Natural killer cell treated with Interleukin-12 subunit alpha and Interleukin-12 subunit beta and Interleukin-15 and Interleukin-18, amount 100 ng/mL, for 72 hours (primary cell): ENCODE data around the gene ZNF684. TPM values are rescaled to one million over a fixed set of nuclear protein-coding genes. Genes with fewer than 3 reads are reported as not detected.
"Not testable (repeated sequence)": the region's sequence is repeated elsewhere in the genome, so short reads cannot be mapped to it uniquely, and the experiment has no call there.

Experiments used
- ATAC-seq, 2 donors: fragments of 150-1000 bp; cut with Tn5 transposase in 1 of 2; sonication (Bioruptor Pico), chemical (Tn5 transposase) in 1 of 2; 2 replicates each; pipeline ENCODE4 v1.10.0; 2021
- DNase-seq: peaks from one replicate; pipeline ENCODE4 v3.0.0; 2022; ENCODE audit warnings: low spot score
- H3K27ac Mint-ChIP-seq, 2 donors: 1 replicate in 1 of 2; 2 replicates in 1 of 2; pipeline ENCODE4 v1.8.0; 2022; ENCODE audit warnings: mixed read lengths in 2 of 2, mild to moderate bottlenecking in 1 of 2, moderate library complexity in 1 of 2
- H3K27me3 Mint-ChIP-seq, 2 donors: 1 replicate in 1 of 2; 2 replicates in 1 of 2; pipeline ENCODE4 v1.8.0; 2022; ENCODE audit warnings: mixed read lengths in 2 of 2
- H3K36me3 Mint-ChIP-seq: one replicate; pipeline ENCODE4 v1.8.0; 2022; ENCODE audit warnings: mixed read lengths
- H3K4me1 Mint-ChIP-seq, 2 donors: 1 replicate in 1 of 2; 2 replicates in 1 of 2; pipeline ENCODE4 v1.8.0; 2022; ENCODE audit warnings: low read depth in 2 of 2, mixed read lengths in 2 of 2, mild to moderate bottlenecking in 1 of 2
- H3K4me3 Mint-ChIP-seq: one replicate; pipeline ENCODE4 v1.8.0; 2022; ENCODE audit warnings: mixed read lengths
- H3K9me3 Mint-ChIP-seq: 2 replicates; pipeline ENCODE4 v1.8.0; 2022; ENCODE audit warnings: mixed read lengths
- total RNA-seq, 2 donors: library from RNA; stranded (reverse); gene quantifications; one replicate each; pipeline ENCODE4 v1.2.3, GENCODE V29; 2022

The ZNF684 gene
- total RNA-seq, 2 donors from 2014 or later: 6.6 to 9.3 TPM

DNA sequence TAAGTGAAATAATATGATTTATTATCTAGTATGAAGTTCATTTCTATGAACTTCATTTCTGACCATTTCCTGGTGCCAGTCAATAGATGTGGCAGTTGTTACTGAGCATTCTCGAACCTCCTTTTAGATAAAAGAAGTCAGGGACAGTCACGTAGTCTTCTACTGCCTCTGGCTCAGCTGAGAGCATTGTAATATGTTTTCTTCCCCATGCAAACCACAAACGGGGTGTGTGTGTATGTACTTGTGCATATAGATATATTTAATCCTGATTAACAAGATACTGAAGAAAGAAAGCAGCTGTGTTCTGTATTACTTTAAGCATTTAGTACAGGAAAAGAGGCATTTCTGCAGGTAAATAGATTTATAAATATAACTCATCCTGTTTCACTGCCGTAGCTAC, 21.6 kb downstream of the ZNF684 start:
- no peak overlapping the region for H3K27ac Mint-ChIP-seq
- no peaks in the 10 kb centered on the region for H3K27me3 Mint-ChIP-seq
- H3K4me3 Mint-ChIP-seq: no peak overlapping the region
- no peak for ATAC-seq
- H3K36me3 Mint-ChIP-seq: no peaks in the 10 kb centered on the region
- H3K9me3 Mint-ChIP-seq: no peaks in the 10 kb centered on the region
- no peaks in the 10 kb centered on the region for H3K4me1 Mint-ChIP-seq
- DNase-seq: no peak

GRCh38 chr1:40554807-40555206, 23.4 kb downstream of the ZNF684 start:
- not testable (repeated sequence) for H3K4me1 Mint-ChIP-seq, H3K27ac Mint-ChIP-seq, DNase-seq, H3K36me3 Mint-ChIP-seq, H3K27me3 Mint-ChIP-seq, H3K4me3 Mint-ChIP-seq, H3K9me3 Mint-ChIP-seq, ATAC-seq

- DNase-seq (no peak), ATAC-seq (no peak)
- Mint-ChIP-seq H3K4me3 (no peak overlapping the region), H3K27me3 (peaks cover 0 to 5% of the 10 kb centered on the region in 2 donors), H3K9me3 (no peaks in the 10 kb centered on the region), H3K36me3 (no peaks in the 10 kb centered on the region), H3K27ac (no peak overlapping the region), H3K4me1 (no peaks in the 10 kb centered on the region)
Observed at GRCh38 chr1:40556121-40556520, 24.7 kb downstream of the ZNF684 start.

DNA sequence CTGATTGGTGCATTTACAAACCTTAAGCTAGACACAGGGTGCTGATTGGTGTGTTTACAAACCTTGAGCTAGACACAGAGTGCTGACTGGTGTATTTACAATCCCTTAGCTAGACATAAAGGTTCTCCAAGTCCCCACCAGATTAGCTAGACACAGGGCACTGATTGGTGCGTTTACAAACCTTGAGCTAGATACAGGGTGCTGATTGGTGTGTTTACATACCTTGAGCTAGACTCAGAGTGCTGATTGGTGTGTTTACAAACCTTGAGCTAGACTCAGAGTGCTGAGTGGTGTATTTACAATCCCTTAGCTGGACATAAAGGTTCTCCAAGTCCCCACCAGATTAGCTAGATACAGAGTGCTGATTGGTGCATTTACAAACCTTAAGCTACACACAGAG, 26.8 kb downstream of the ZNF684 start:
- not testable (repeated sequence) for H3K36me3 Mint-ChIP-seq, H3K4me3 Mint-ChIP-seq, H3K4me1 Mint-ChIP-seq, ATAC-seq, DNase-seq, H3K27ac Mint-ChIP-seq, H3K9me3 Mint-ChIP-seq
- peaks cover 3 to 15% of the 10 kb centered on the region in 2 donors for H3K27me3 Mint-ChIP-seq

- H3K36me3 Mint-ChIP-seq: peaks cover 5% of the 10 kb centered on the region
- H3K4me3 Mint-ChIP-seq: no peak overlapping the region
- ATAC-seq (no peak), DNase-seq (no peak)
- H3K9me3 Mint-ChIP-seq: no peaks in the 10 kb centered on the region
- no peak overlapping the region for H3K27ac Mint-ChIP-seq
- H3K4me1 Mint-ChIP-seq: peaks cover 0 to 4% of the 10 kb centered on the region in 2 donors
- peaks cover 17 to 32% of the 10 kb centered on the region in 2 donors for H3K27me3 Mint-ChIP-seq
Observed at GRCh38 chr1:40562185-40562584, 30.7 kb downstream of the ZNF684 start.

DNA sequence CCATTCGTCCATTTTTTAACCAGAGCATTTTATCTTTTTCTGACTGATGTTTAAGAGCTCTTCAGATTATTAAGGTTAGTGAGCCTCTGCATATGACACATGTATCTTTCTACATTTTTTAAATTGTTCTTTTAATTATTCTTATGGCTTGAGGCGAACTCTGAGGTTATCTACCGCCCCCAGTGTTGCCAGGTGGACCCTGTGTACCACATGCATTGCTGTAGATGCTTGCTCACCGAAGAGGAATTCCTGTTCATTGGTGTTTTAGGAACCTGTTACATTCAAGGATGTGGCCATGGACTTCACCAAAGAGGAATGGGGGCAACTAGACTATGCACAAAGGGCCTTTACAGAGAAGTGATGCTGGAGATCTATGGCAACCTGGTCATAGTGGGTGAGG, 31.8 kb downstream of the ZNF684 start:
- Mint-ChIP-seq H3K27ac (no peak overlapping the region), H3K27me3 (peaks cover 17 to 32% of the 10 kb centered on the region in 2 donors), H3K9me3 (no peaks in the 10 kb centered on the region), H3K4me3 (no peak overlapping the region), H3K36me3 (peaks cover 5% of the 10 kb centered on the region), H3K4me1 (peaks cover 0 to 4% of the 10 kb centered on the region in 2 donors)
- ATAC-seq: no peak
- DNase-seq: no peak

GRCh38 chr1:40564506-40564905, 33.1 kb downstream of the ZNF684 start:
- H3K4me3 Mint-ChIP-seq: no peak overlapping the region
- DNase-seq (no peak), ATAC-seq (no peak)
- peaks cover 17 to 32% of the 10 kb centered on the region in 2 donors for H3K27me3 Mint-ChIP-seq
- peaks cover 0 to 4% of the 10 kb centered on the region in 2 donors for H3K4me1 Mint-ChIP-seq
- peaks cover 5% of the 10 kb centered on the region for H3K36me3 Mint-ChIP-seq
- H3K9me3 Mint-ChIP-seq: no peaks in the 10 kb centered on the region
- H3K27ac Mint-ChIP-seq: no peak overlapping the region

DNA sequence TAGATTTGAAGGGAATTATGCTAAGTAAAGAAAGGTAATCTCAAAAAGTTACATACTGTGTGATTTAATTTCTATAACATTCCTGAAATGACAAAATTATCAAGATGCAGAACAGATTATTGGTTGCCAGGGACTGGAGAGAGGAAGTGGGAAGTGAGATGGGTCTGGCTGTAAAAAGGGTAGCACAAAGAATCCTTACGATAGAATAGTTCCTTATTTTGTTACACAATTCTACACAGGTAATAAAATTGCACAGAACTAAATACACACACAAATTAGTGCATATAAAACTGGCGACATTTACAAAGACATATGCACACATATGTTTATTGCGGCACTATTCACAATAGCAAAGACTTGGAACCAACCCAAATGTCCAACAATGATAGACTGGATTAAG, 33.5 kb downstream of the ZNF684 start:
- Mint-ChIP-seq H3K27ac (no peak overlapping the region), H3K36me3 (peaks cover 5% of the 10 kb centered on the region)

DNA sequence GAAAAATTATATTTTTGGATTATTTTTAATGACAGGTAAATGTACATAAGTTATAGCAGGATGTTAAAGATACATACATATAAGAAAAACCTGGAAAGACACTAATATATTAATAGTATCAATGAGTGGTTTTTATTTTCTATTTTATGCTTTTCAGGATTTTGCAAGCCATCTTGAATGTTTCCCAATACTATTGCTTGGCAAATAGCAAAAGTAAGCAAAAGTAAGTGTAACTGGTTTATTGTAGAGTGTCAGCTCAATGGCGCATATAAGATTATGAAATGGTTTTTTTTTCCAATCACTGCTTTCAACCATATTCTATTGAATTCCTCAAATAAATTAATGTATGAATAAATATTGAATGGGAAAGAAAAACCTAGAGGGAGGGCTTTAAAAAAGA, 36.4 kb downstream of the ZNF684 start:
- Mint-ChIP-seq H3K27ac (no peak overlapping the region), H3K36me3 (peaks cover 5% of the 10 kb centered on the region), H3K9me3 (no peaks in the 10 kb centered on the region), H3K4me3 (no peak overlapping the region), H3K4me1 (peaks cover 0 to 4% of the 10 kb centered on the region in 2 donors), H3K27me3 (peaks cover 14 to 18% of the 10 kb centered on the region in 2 donors)
- ATAC-seq (no peak), DNase-seq (no peak)

More for the DNA sequence above, 33.5 kb downstream of the ZNF684 start:
- peaks cover 0 to 4% of the 10 kb centered on the region in 2 donors for H3K4me1 Mint-ChIP-seq
- DNase-seq: no peak
- ATAC-seq: no peak
- peaks cover 17 to 32% of the 10 kb centered on the region in 2 donors for H3K27me3 Mint-ChIP-seq
- no peaks in the 10 kb centered on the region for H3K9me3 Mint-ChIP-seq
- H3K4me3 Mint-ChIP-seq: no peak overlapping the region

GRCh38 chr1:40574805-40575204, 43.4 kb downstream of the ZNF684 start:
- not testable (repeated sequence) for DNase-seq, H3K9me3 Mint-ChIP-seq, H3K4me3 Mint-ChIP-seq, H3K36me3 Mint-ChIP-seq, H3K27ac Mint-ChIP-seq, ATAC-seq, H3K4me1 Mint-ChIP-seq
- peaks cover 8 to 13% of the 10 kb centered on the region in 2 donors for H3K27me3 Mint-ChIP-seq

DNA sequence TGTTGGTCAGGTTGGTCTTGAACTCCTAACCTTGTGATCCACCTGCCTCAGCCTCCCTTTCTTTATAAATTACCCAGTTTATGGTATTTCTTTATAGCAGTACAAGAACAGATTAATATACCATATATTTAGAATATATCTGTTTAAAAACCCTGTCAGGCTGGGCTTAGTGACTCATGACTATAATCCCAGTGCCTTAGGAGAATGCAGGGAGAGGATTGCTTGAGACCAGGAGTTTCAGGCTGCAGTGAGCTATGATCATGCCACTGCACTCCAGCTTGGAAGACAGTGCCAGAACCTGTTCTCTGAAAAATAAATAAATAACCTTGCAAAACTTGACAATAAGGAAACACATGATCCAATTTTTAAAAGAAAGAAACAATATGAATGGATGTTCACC, 43.9 kb downstream of the ZNF684 start:
- Mint-ChIP-seq H3K36me3 (no peaks in the 10 kb centered on the region), H3K27ac (no peak overlapping the region), H3K9me3 (no peaks in the 10 kb centered on the region), H3K27me3 (peaks cover 8 to 16% of the 10 kb centered on the region in 2 donors), H3K4me1 (no peaks in the 10 kb centered on the region), H3K4me3 (no peak overlapping the region)
- no peak for ATAC-seq
- DNase-seq: no peak

- Mint-ChIP-seq H3K4me1 (no peaks in the 10 kb centered on the region), H3K4me3 (no peak overlapping the region), H3K27ac (no peak overlapping the region), H3K9me3 (no peaks in the 10 kb centered on the region), H3K36me3 (no peaks in the 10 kb centered on the region), H3K27me3 (peaks cover 9 to 13% of the 10 kb centered on the region in 2 donors)
- DNase-seq (no peak), ATAC-seq (no peak)
Observed at GRCh38 chr1:40582116-40582515, 50.7 kb downstream of the ZNF684 start.

GRCh38 chr1:40583980-40584379, 52.5 kb downstream of the ZNF684 start:
- DNase-seq (no peak), ATAC-seq (peak in 1 of 2 donors; percentile 17)
- Mint-ChIP-seq H3K36me3 (no peaks in the 10 kb centered on the region), H3K4me3 (no peak overlapping the region), H3K4me1 (no peaks in the 10 kb centered on the region), H3K9me3 (no peaks in the 10 kb centered on the region), H3K27me3 (peaks cover 11 to 15% of the 10 kb centered on the region in 2 donors), H3K27ac (no peak overlapping the region)

GRCh38 chr1:40588586-40588985, 57.1 kb downstream of the ZNF684 start:
- Mint-ChIP-seq H3K4me3 (no peak overlapping the region), H3K27ac (no peak overlapping the region), H3K4me1 (peaks cover 8 to 10% of the 10 kb centered on the region in 2 donors), H3K27me3 (peaks cover 10 to 22% of the 10 kb centered on the region in 2 donors), H3K9me3 (no peaks in the 10 kb centered on the region), H3K36me3 (no peaks in the 10 kb centered on the region)
- ATAC-seq (no peak), DNase-seq (no peak)

DNA sequence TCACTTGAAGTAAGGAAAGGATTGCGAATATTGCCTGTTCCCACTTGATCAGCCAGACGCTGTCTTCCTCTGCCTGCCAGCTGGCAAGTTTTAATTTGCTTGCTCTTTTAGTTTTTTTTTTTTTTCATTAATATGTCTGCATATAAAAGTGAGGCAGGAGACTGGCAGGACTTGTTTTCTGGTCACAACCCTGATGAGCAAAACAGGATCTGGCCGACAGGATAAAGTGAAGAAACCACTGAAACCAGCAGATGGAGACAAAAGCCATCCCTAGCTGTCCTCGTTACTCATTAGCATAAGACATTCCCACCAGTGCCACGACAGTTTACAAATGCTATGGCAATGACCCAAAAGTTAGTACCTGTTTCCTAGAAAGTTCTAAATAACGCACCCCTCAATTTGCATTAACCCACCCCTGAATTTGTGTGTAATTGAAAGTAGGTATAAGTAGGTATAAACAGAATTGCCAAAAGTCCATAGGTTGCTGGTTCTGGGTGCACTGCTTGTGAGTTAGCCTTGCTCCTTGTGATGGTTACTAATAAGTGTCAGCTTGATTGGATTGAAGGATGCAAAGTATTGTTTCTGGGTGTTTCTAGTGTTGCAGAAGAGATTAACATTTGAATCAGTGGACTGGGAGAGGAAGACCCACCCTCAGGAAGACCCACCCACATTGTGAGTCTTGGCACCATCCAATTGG, 60.8 kb downstream of the ZNF684 start:
- Mint-ChIP-seq H3K27ac (no peak overlapping the region), H3K4me1 (peaks cover 13 to 14% of the 10 kb centered on the region in 2 donors), H3K9me3 (no peaks in the 10 kb centered on the region), H3K27me3 (peaks cover 5 to 13% of the 10 kb centered on the region in 2 donors), H3K36me3 (no peaks in the 10 kb centered on the region), H3K4me3 (no peak overlapping the region)
- DNase-seq (no peak), ATAC-seq (peak in 1 of 2 donors; percentile 57)
